ENCODE results near the gene PXDN. TPM values are rescaled to one million over a fixed set of nuclear protein-coding genes. Genes with fewer than 3 reads are reported as not detected.

PXDN gene
- total and polyA plus RNA-seq, 2 of the 4 experiments (the other 2 are of a cell fraction): 153 to 332 TPM

- ChIA-PET POLR2A (ENCODE audit: unreplicated experiment) (no interaction called here), CTCF (interaction anchor here (1.1 kb wide), 1 partner anchor 78 kb away, joined by 4 read pairs; no protein-coding TSS in a partner anchor)
- Histone ChIP-seq H4K5ac (ENCODE audit: low read depth, low read length) (no peak overlapping the region), H2AK5ac (ENCODE audit: low read depth, low read length) (no peak overlapping the region), H2BK15ac (ENCODE audit: low read depth, low read length) (no peak overlapping the region), H2BK5ac (ENCODE audit: low read depth, low read length, poor library complexity, severe bottlenecking) (no peak overlapping the region), H2BK20ac (ENCODE audit: low read depth, low read length) (no peak overlapping the region), H3K27ac (ENCODE audit: insufficient read depth, low read length) (no peak overlapping the region), H3K14ac (replicated peaks; ENCODE audit: low read depth, low read length) (no peak overlapping the region), H3K79me1 (ENCODE audit: low read depth in 1 of 2, low read length in 2 of 2) (peaks cover 33 to 71% of the 10 kb centered on the region in 2 experiments), H3K18ac (ENCODE audit: low read depth, low read length) (no peak overlapping the region), H2AK9ac (replicated peaks; ENCODE audit: low read depth, low read length, poor library complexity) (no peak overlapping the region), H3K27me3 (ENCODE audit: control insufficient read depth, insufficient read depth, low read length) (no peaks in the 10 kb centered on the region), H2AFZ (replicated peaks; ENCODE audit: low read length, poor library complexity) (no peak overlapping the region), H3K4me2 (ENCODE audit: low read depth, low read length) (no peak overlapping the region), H3K9me1 (ENCODE audit: insufficient read depth, low read length) (peaks cover 7% of the 10 kb centered on the region), H3K23ac (ENCODE audit: low read depth, low read length) (no peak overlapping the region), H4K20me1 (ENCODE audit: insufficient read depth, low read length) (peaks cover 27% of the 10 kb centered on the region), H3K4me3 (ENCODE audit: insufficient read depth, low read depth, low read length) (no peak overlapping the region), H3K36me3 (ENCODE audit: control insufficient read depth, insufficient read depth, low read length) (peaks cover 60% of the 10 kb centered on the region), H3K4ac (ENCODE audit: low read depth, low read length) (no peak overlapping the region), H3K56ac (ENCODE audit: extremely low read depth, insufficient read depth, low read length) (no peak overlapping the region), H4K8ac (ENCODE audit: low read depth in 2 of 2, low read length in 2 of 2) (no peak overlapping the region), H4K91ac (ENCODE audit: insufficient read depth, low read depth, low read length) (no peak overlapping the region), H3K4me1 (ENCODE audit: control insufficient read depth, insufficient read depth, low read length) (peaks cover 9% of the 10 kb centered on the region), H2BK120ac (ENCODE audit: low read depth, low read length) (no peak overlapping the region), H3K9ac (ENCODE audit: low read depth, low read length) (no peak overlapping the region), H3K9me3 (ENCODE audit: control insufficient read depth, insufficient read depth, low read length) (no peaks in the 10 kb centered on the region)
- ATAC-seq (ENCODE audit: low read depth) (no peak), DNase-seq (no peak)
- intact Hi-C loops (cut with micrococcal nuclease) (no loop called here), dilution Hi-C loops (cut with HindIII; ENCODE audit: low sequenced_read_pairs, unreplicated experiment) (no loop called here), in situ Hi-C loops (cut with MboI; ENCODE audit: low sequenced_read_pairs) (no loop called here)
- TF ChIP-seq USF2 (IDR thresholded peaks at IDR 0.05; ENCODE audit: low read depth, low read length): no peak
- TF ChIP-seq BHLHE40 (IDR thresholded peaks at IDR 0.05; ENCODE audit: low read depth, low read length): no peak
- TF ChIP-seq RFX5 (IDR thresholded peaks at IDR 0.05; ENCODE audit: low read depth, low read length): no peak
- no peak for TF ChIP-seq CTCF (conservative IDR thresholded peaks at IDR 0.05; ENCODE audit: low read depth, low read length)
- TF ChIP-seq MAZ (IDR thresholded peaks at IDR 0.05; ENCODE audit: borderline replicate concordance, low read depth, low read length): no peak
- TF ChIP-seq RAD21 (IDR thresholded peaks at IDR 0.05; ENCODE audit: low read length): no peak
- TF ChIP-seq MAFK (IDR thresholded peaks at IDR 0.05; ENCODE audit: low read depth, low read length): no peak
- no peak for TF ChIP-seq NFE2L2 (IDR thresholded peaks at IDR 0.05; ENCODE audit: low read depth, low read length)
- no peak for TF ChIP-seq MXI1 (IDR thresholded peaks at IDR 0.05; ENCODE audit: borderline replicate concordance, low read depth, low read length)
- TF ChIP-seq FOS (IDR thresholded peaks at IDR 0.05; ENCODE audit: low read depth, low read length): no peak
- no peak for TF ChIP-seq CEBPB (IDR thresholded peaks at IDR 0.05; ENCODE audit: low read depth, low read length)
- TF ChIP-seq CHD1 (IDR thresholded peaks at IDR 0.05; ENCODE audit: low read depth, low read length): no peak
- no peak for TF ChIP-seq RCOR1 (IDR thresholded peaks at IDR 0.05; ENCODE audit: insufficient replicate concordance, low read length)
- no peak for TF ChIP-seq SMC3 (IDR thresholded peaks at IDR 0.05; ENCODE audit: low read depth, low read length)
- TF ChIP-seq POLR2A (IDR thresholded peaks at IDR 0.05; ENCODE audit: low read depth, low read length): no peak
- no peak for TF ChIP-seq ELK1 (IDR thresholded peaks at IDR 0.05; ENCODE audit: borderline replicate concordance, low read depth, low read length)
- BruUV-seq (replicated peaks): no TSS peak
- 93% methylated on average over 3 of the region's 5 CpGs; no CpG with 5 or more reads in 1 of the 2 experiments for whole genome bisulfite sequencing, 2 experiments (ENCODE audit: extremely low coverage in 2 of 2, insufficient read length in 1 of 2)
Observed at GRCh38 chr2:1672738-1673137, 71.6 kb downstream of the PXDN start.
